GM19395 (cell line): ENCODE measurements around the gene FIGNL1.

Experiments
- ATAC-seq: cut with Tn5 transposase; IDR thresholded peaks from one replicate; pipeline ENCODE4 v1.9.1; 2021; ENCODE audit warnings: mild to moderate bottlenecking, moderate library complexity; ENCODE audit not compliant: unreplicated experiment

FIGNL1 gene

DNA sequence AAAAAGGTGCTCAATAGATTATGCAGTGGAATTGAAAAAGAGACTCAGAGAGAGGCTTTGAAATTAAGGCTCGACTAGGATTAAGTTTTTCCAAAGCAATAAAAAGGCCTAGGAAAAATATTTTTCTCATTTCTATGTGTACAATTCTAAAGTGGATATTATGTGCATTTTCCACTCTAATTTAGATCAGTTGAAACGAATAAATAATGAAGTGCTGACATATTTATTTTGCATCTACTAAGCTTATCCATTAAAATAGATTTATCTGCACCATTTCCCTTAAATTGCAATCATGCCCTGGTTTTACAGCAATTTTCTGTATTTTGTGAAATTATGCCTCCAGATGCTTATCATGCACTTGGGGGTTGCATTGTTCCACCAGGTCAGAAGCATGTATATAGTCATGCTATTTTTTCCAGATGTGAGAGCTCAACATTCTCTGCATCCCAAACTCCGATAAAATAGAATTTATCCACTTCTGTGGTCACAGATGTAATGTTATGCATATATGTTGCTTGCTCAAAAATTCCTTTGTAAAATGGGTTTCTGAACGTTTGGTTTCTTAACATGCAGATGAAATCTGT is 18.3 kb downstream of the FIGNL1 start:
- no peak for ATAC-seq

GRCh38 chr7:50431316-50431715 is 18.8 kb downstream of the FIGNL1 start:
- no peak for ATAC-seq

- ATAC-seq, result no peak
These were observed 21.2 kb downstream of the FIGNL1 start for GRCh38 chr7:50428911-50429310.

GRCh38 chr7:50427518-50427917 is 22.6 kb downstream of the FIGNL1 start:
- no peak for ATAC-seq

- no peak for ATAC-seq
These were observed 23.7 kb downstream of the FIGNL1 start for GRCh38 chr7:50426280-50427045.

DNA sequence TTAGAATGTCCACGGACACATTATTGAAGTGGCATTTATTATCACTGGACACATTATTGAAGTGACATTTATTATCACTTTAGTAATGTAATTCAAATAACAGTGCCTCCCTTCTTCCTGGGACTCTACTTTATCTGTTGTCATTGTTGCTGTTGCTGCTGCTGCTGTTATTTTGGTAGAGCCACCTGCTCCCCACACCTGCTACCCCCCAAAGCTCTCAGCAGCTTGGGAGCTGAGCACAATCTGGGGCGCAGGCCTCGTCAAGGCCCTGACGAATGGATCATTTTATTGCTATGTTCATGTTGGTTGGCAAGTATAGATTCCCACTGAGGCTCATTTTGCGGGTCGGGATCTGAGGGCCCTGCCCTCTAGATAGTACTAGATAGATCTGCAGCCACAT is 24.8 kb downstream of the FIGNL1 start:
- ATAC-seq, result no peak

- ATAC-seq, result no peak
These were observed 26.3 kb downstream of the FIGNL1 start for GRCh38 chr7:50423860-50424259.

DNA sequence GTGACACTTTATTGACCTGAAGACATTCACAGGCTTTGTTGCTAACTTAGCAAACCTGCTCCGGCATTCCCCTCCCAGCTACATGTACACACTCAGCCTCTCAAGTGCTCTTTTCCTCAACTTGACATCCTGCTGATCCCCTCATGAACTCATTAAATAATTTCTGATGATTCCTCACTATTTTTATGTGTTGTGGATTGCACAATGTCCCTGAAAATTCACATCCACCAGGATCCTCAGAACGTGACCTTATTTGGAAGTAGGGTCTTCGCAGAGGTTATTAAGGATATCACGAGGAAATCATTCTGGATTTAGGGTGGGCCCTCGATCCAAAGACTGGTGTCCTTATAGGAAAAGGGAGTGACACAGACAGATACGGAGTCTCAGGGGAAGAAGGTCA is 27.3 kb downstream of the FIGNL1 start:
- ATAC-seq, result no peak

GRCh38 chr7:50421043-50421442 is 29.1 kb downstream of the FIGNL1 start:
- no peak for ATAC-seq

- ATAC-seq, result no peak
These were observed 31.4 kb downstream of the FIGNL1 start for GRCh38 chr7:50418526-50419290.

- peak; percentile 84 for ATAC-seq
These were observed 32.0 kb downstream of the FIGNL1 start for GRCh38 chr7:50418086-50418515.

DNA sequence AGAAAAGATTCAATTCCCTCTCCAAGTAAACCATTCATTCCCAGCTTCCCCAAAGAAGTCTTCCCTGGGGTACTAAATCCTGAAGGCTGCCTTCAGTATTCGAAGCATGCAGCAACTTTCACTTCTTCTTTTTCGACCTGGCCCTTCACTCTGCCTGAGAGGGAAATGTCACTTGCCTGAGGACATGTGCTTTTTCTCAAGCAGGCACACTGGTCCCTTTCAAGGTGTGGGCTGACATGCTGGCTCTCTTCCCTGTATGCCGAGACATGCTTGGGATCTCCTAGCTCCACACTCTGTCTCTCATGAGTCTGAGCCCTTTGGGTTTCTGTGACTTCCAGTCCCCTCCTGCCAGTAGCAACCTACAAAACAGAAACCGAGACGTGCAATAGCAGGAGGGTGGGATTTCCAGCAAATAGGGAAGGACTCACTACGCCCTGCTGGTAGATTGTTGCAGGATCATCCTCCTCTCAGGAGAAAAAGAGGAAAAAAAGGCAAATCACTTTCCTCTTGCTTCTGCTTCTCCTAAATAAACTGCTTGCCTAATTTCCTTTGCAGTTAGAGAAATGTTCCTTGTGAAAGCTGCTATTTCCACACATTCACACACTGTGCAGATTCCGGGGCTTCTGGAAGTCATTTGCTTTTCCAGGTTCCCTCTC is 33.5 kb downstream of the FIGNL1 start:
- ATAC-seq, result peak; percentile 87

DNA sequence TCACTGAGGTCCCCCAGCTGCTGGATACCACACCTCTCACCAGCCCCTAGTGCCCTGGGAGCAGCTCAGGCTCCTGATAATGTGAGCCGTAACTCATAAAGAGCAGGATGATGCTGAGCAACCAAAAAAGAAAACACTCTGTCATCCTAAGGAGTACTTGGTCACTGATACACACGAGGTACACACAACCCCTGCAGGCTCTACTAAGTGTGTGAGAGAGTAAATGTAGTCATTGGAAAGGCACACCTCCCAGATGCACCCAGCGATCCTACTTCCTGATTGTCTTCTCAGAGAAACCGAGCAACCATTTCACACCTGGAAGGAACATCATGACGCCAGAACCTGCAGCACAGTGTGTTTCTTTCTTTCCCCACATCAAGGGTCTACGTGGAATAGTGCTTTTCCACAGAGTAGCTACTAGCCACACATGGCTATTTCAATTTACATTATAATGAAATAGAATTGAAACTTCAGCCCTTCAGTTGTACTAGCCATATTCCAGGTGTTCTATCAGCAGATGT is 34.2 kb downstream of the FIGNL1 start:
- ATAC-seq, result no peak

DNA sequence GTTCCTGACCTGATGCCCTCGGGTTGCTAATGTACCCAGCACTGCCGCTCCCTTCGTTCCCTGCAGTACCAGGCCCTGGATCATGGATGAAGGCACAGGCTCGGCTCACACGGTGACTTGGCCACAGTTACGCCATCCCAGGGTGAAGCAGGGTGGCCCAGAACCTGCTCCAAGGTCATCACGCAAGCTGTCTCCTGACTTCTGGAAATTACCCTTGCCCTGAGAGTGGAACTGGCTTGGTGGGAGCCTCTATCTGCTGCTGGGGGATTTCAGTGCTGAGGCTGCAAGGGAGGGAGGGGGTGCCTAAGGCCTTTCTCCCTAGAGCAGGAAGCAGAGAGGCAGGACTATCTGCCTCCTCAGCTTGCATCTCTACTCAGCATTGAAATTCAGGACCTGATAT is 36.6 kb downstream of the FIGNL1 start:
- ATAC-seq, result no peak

GRCh38 chr7:50412973-50413372 is 37.2 kb downstream of the FIGNL1 start:
- ATAC-seq, result no peak

GRCh38 chr7:50411332-50411731 is 38.8 kb downstream of the FIGNL1 start:
- ATAC-seq, result no peak

- peak; percentile 62 for ATAC-seq
These were observed 40.0 kb downstream of the FIGNL1 start for GRCh38 chr7:50409856-50410745.

DNA sequence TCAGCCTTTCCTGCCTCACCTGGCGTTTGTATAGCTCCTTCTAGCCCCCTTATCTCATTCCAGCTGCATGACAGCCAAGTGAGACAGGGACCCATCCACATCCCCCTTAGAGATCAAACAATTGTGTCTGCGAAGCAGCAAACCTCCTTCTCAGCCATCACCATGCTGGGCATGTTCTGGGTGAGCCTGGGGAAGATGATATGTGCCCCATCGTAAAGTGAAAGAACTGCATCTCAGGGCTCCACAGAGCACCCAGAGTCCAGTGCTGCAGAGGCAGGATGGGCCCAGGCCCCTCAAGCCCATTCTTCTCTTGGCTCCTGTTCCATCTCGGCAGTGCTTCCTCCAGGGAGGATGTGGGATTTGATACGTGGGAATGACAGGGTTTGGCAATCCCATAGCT is 43.2 kb downstream of the FIGNL1 start:
- no peak for ATAC-seq

- no peak for ATAC-seq
These were observed 44.9 kb downstream of the FIGNL1 start for GRCh38 chr7:50405221-50405620.

DNA sequence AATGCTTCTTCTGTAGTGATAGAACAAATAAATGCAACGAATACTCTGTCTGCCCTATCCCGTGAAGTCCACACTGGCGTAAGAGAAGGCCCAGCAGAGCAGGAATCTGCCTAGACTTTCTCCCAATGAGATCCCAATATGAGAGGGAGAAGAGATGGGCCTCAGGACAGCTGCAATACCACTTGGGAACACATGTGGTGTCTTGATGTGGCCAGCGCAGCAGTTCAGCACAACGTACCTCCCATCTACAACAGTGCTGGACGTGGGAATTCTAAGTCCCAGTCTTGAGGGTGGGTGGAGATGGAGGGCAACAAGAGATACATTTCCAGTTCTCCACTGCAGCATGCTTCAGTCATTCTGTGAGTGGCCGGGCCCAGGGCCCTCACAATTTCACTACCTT is 45.8 kb downstream of the FIGNL1 start:
- ATAC-seq, result no peak
